HEK293T (cell line): ENCODE measurements around the gene TMX1.

Experiments
- FOXK2 ChIP-seq: fragments of 450-650 bp; IDR thresholded peaks from 2 replicates; pipeline ENCODE4 v1.6.1; 2016; ENCODE audit warnings: mild to moderate bottlenecking
- PKNOX1 ChIP-seq: fragments of 450-650 bp; IDR thresholded peaks from 2 replicates; pipeline ENCODE4 v1.6.1; 2016

- TF ChIP-seq PKNOX1 (no peak), FOXK2 (no peak)
These were observed 11.2 kb upstream of the TMX1 start for GRCh38 chr14:51228890-51229289.
